HG03064 (cell line): Measurements from ENCODE around the gene WFDC2.

Experiments used
- ATAC-seq: cut with Tn5 transposase; IDR thresholded peaks from one replicate; pipeline ENCODE4 v1.9.1; 2021; ENCODE audit warnings: low read depth; ENCODE audit not compliant: unreplicated experiment

WFDC2 gene

GRCh38 chr20:45469336-45470261 lies at the start of gene WFDC2:
WFDC2 (plus strand) TSS chr20:45469753; CDS start chr20:45469782, 29 bp downstream.
- no peak for ATAC-seq

- ATAC-seq: no peak
These were observed 49.4 kb upstream of the WFDC2 start for GRCh38 chr20:45420125-45420524.

- no peak for ATAC-seq
These were observed 45.9 kb upstream of the WFDC2 start for GRCh38 chr20:45423700-45424099.

GRCh38 chr20:45425561-45425960 lies 44.0 kb upstream of the WFDC2 start:
- no peak for ATAC-seq

- ATAC-seq: no peak
These were observed 43.1 kb upstream of the WFDC2 start for GRCh38 chr20:45426320-45427016.

DNA sequence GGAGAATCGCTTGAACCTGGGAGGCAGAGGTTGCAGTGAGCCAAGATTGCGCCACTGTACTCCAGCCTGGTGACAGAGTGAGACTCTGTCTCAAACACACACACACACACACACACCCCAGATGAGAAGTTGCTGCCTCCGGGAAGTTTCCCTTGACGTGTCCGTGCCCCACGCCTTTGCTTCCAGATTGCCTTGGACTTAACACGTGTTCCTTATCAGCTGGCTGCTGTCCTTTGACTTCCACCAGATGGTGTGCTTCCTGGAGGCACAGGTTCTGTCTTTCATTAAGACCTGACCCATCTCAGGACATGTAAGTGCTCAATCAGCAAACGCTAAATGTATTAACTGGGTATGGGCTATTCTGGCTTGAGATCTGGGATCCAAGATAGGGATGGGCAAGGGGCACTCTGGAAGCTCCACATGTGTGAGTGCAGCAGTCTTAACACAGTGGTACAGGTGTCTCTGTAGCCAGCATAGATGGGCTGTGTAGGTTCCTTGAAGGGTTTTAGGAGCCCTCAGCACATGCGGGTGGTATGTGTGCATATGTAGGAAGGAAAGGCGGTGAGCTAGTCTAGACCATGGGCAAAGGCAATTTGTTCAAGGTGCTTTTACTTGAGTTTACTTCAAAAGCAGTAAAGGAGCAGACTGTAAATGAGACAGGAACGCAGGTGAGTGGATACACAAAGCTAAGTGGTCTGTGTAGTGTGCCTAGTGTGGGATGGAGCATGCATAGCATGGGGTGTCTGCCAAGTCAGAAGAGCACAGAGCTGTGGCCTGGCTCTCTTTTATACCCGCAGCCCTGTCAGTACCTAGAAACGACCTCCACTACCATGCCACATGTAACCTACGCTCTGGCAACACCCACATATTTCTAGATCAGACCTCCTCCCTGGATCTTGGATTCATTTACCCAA lies 42.1 kb upstream of the WFDC2 start:
- no peak for ATAC-seq

GRCh38 chr20:45429618-45430017 lies 39.9 kb upstream of the WFDC2 start:
- ATAC-seq: no peak

GRCh38 chr20:45432294-45432693 lies 37.3 kb upstream of the WFDC2 start:
- peak; percentile 64 for ATAC-seq

DNA sequence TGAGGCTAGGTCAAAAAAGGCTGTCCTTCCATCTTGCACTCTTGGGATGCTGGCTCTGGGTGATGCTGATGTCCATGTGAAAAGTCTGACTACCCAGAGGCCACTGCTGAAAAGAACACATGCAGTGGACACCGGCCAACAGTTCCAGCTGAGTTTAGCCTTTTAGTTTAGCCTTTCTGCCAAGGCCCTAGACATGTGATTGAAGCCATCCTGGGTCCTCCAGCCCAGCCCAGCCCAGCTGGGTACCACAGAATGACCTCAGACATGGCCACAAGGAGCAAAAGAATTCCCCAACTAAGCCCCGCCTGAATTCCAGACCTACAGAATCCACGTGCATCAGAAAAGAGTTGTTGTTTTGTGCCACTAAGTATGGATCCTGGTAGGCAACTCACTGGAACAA lies 36.2 kb upstream of the WFDC2 start:
- ATAC-seq: no peak

- ATAC-seq: no peak
These were observed 35.6 kb upstream of the WFDC2 start for GRCh38 chr20:45433976-45434375.

- no peak for ATAC-seq
These were observed 32.6 kb upstream of the WFDC2 start for GRCh38 chr20:45436732-45437485.

DNA sequence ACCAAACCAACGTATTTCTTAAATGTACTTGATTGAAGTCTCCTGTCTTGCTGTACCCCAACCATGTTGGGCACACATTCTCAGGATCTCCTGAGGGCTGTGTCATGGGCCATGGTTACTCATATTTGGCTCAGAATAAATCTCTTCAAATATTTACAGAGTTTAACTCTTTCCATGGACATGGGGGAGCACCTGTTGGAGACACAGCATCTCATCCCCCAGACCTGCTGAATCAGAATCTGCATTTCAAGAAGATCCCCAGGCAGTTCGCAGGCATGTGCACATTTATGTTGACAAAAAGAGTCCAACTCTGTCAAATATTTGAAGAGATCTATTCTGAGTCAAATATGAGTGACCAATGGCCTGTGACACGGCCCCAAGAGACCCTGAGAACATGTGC lies 29.1 kb upstream of the WFDC2 start:
- ATAC-seq: no peak

GRCh38 chr20:45440891-45441685 lies 28.5 kb upstream of the WFDC2 start:
- no peak for ATAC-seq

GRCh38 chr20:45441746-45442145 lies 27.8 kb upstream of the WFDC2 start:
- no peak for ATAC-seq

DNA sequence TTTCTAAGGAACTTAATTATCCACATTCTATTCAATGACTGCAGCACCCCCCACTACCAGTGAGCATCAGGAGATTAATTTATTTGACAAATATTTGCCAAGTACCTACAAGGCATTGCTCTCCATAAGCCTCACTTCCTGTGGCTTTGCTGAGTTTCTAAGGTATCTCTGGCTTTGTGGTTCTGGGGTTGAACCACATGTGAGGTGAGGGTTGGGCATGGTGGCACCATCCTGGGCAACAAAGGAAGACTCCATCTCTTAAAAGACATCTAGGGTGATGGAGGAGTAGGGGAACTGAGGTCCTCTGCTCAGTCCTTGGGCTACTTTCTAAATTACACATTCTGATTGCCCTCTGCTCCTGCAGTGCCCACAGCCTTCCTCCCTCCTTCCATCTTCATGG lies 25.5 kb upstream of the WFDC2 start:
- ATAC-seq: no peak

DNA sequence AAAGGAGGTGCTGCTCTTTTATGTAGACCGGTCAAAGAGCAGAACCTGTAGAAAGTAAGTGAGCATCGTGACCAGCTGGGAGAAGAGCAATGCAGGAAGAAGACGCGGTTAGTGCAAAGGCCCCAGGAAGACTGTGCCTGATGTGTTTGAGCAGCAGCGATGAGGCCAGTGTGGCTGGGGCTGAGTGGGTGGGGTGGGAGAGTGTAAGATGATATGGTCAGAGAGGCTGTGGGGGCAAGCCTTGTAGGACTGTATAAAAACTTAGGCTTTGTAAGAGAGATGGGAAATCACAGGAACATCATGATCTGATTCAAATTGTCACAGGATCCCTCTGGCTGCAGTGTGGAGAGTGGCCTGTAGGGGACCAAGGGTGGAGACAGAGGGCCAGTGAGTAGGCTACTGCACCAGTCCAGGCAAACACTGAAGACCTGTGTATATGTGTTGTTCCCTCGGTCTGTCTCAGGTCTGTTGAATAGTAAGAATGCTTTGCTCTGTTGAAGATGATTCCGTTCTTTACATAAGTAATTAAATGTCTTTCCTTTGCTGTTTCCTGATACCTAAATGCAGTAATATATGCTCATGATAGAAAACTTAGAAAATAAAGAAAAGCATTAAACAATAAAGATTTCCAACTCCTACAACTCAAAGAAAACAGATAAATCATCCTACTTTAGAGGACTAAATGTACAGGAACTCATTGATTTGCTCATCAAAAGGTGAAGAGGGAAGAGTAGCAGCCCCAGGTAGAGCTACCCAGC lies 23.6 kb upstream of the WFDC2 start:
- no peak for ATAC-seq

GRCh38 chr20:45448270-45448669 lies 21.3 kb upstream of the WFDC2 start:
- ATAC-seq: no peak

- no peak for ATAC-seq
These were observed 20.0 kb upstream of the WFDC2 start for GRCh38 chr20:45449528-45449927.
